DMS79 treated with DMSO at 0.1 percent for 48 hours (cell line): ENCODE measurements around the gene AUH.

Experiments used
- DNase-seq: peaks from one replicate; lab custom pipeline; 2025; lab: John Stamatoyannopoulos, UW

Gene AUH

GRCh38 chr9:91188719-91189590 is 172.8 kb downstream of the AUH start:
- DNase-seq: no peak

DNA sequence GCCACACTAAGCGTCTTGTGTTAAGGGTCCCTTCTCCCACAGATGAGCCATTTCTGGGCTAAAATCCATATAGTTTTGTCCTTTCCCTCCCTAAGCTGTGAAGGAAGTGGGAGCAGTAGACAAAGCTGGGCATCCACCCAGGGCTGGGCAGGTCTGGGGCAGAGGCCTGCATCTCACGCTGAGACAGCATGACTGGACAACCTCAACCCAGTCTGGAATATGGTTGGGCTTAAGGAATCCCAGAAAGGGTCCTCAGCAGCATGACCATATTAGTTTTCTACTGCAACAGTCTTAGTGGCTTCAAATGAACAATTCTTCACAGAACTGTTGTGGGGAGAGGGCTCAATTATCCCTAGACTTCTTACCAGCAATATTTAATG is 173.8 kb downstream of the AUH start:
- DNase-seq: no peak

DNA sequence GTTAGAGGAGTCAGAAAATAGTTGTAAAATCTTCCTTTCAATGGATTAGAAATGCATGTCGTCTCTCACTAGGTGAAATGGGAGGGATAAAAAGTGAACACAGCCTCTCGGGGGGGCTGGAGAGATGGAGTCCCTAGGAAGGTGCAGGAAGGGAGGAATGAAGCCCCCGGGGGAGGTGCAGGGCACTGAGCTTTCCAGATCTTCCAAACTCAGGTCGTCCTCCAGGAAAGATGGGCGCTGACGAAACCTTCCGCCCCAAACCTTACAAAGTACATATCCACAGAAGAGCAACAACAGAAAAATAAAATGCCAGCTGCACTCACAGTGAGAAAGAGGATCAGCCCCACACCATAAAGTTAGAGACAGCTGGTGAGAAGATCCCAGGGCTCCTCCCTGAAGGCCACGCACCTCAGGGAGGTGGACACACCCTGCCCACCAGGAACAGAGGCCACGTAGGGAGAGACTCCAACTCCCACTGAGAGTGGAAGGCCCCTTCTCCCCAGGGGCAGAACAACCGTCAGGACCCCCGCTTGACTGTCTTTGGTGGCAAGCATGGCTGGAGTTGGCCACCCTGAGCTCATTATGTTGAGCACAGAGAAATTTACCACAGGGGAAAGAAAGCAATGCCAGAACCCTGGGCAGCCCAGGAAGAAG is 174.3 kb downstream of the AUH start:
- no peak for DNase-seq

- DNase-seq: no peak
These were observed 175.0 kb downstream of the AUH start for GRCh38 chr9:91186632-91187108.

- DNase-seq: no peak
These were observed 176.4 kb downstream of the AUH start for GRCh38 chr9:91185193-91185886.

GRCh38 chr9:91182429-91183225 is 179.1 kb downstream of the AUH start:
- DNase-seq: peak; percentile 34

DNA sequence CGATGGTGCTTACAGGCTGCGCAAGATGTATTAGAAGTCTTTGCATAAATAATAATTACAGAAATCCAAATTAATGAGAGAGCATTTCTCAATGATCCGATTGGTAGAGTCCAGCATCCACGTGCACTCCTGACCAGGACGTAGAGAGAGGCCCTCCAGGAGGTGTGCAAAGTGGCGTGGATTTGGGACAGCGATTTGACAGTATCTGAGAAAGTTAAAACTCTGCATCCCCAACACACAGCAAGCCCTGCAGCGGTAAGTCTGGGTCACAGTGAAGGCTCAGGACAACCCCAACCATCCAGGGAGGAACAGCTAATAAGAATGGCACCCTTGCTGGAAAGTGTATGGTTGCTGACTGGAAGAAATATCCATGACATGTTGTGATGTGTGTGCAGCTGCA is 180.2 kb downstream of the AUH start:
- DNase-seq: no peak

GRCh38 chr9:91180930-91181268 is 180.8 kb downstream of the AUH start:
- DNase-seq: no peak

DNA sequence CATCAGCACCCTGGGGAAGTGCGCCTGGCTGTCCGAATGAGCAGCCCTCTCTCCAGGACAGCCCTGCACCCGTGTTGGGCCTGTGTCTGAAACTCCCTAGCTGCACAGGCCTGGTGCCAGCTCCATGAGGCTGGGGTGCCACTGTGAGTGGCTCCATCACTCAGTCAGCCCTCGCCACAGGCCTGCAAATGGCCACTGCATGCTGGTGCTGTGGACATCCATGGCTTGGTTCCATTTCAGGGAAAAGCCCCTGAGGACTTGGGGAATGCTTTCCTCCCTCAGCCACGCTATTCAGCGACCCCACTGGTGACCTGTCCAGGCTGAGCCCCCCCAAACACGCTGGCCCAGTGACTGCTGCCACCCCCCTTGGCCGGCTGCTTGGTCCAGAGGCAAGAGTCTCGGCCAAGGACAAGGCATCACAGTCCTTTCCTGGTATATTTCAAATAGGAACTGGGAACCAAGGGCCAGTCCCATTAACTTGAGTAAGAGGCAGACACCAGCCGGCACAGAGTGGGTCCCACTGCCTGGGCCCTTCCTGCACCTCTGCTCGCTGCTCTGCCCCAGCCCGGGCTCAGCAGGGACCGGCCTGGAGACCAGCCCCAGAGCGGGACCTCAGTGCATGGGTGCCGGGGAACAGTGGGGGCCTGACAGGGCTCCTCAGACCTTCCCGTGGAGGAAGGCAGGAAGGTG is 181.3 kb downstream of the AUH start:
- no peak for DNase-seq

DNA sequence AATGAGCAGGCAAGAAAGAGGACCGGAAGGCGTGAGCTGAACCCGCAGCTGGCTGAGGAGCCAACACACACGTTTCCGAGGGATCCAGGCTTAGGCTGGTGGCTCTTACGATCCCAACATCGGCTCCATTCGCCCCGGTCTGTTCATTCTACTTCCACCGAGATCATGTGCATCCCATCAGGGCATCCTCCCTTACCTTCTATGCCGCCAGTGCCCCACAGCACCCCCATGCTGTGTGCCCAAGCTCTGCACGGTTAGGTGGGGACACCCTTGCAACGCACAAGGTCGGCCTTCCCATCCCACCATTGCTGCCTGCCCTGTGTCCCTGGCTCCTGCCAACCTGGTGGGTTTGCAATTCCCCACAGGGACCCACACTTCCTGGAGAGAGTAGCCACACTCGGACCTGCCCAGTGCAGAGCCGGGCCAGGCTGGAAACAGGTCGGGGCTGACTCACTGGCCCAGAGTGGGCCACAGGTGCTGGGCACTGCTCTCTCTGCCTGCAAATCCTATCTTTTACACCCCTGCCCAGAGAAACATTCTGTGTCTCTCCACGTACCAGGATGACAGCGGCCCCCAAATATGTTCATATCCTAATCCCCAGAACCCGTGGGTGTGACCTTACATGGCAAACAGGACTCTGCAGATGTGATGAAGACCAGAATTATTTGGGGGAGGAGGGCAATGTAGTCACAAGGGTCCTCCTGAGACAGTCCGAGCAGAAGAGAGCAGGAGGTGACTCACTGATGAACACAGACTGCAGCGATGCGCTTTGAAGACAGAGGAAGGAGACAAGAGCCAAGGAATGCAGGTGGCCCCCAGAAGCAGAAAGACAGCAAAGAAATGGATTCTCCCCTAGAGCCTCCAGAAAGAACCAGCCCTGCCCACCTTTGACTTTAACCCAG is 182.2 kb downstream of the AUH start:
- DNase-seq: no peak

- peak; percentile 14 for DNase-seq
These were observed 183.2 kb downstream of the AUH start for GRCh38 chr9:91178281-91179236.

DNA sequence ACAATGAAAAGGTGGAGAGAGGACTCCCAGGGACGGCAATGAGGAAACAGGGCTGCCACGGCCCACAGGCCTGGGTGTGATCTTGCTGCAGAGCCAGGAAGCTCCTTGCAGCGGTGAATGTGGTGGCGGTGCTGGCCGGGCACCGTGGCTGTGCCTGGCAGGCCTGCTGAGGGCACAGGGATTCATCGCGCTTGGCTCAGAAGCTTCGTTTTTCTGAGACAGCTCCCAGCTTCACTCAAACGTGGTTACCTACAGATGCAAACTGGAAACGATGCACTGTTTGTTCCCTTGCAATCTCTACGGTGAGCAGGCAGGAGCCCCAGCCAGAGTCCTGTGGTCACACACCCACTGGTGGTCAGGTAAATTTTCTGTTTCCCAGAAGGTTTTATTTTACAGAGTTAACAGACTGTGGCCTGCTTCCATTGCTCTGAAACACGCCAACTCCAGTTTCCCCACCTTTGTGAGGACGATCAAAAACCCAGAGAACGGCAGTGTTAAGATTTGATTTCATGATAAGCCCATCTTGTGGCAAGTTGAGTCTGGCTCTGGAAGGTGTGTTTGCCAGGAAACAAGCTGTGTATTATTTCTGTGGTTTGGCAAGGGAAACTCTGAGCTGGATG is 183.9 kb downstream of the AUH start:
- peak; percentile 17 for DNase-seq

DNA sequence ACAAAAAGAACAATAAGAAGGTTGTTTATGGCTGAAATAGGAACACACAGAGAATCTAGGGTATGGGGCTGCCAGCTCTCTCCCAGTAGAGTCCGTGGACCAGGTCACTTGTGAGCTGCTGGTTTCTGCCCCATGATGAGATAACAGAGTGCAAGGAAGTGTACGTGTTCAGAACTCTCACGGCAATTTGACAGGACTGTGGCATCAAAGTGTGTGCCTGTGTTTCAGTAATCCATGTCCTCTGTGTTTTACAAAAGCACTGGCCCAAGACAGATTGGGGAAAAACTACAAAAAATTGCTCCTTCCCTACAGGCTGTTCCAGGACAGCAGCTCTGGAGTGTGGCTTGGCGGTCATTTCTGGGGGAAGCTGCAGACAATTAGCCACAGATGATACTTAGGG is 184.6 kb downstream of the AUH start:
- no peak for DNase-seq

- DNase-seq: no peak
These were observed 185.3 kb downstream of the AUH start for GRCh38 chr9:91176426-91176825.

- DNase-seq: no peak
These were observed 186.9 kb downstream of the AUH start for GRCh38 chr9:91174772-91175171.

- no peak for DNase-seq
These were observed 189.4 kb downstream of the AUH start for GRCh38 chr9:91172329-91172728.

DNA sequence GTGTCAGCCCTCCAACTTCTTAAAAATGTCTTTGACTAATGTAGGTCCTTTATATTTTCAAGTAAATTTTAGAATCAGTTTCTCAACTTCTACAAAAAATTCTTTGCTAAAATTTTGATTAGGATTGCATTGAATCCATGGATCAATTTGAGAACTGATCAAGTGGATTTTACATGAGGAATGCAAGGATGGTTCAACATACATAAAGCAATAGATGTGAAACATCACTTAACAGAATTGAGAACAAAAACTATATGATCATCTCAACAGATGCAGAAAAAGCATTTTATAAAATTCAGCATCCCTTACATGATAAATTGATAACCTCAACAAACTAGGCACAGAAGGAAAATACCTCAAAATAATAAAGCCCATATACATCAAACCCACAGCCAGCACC is 190.8 kb downstream of the AUH start:
- DNase-seq: no peak

GRCh38 chr9:91166796-91167366 is 194.8 kb downstream of the AUH start:
- DNase-seq: no peak
